ENCODE results near the gene GAMT.

The GAMT gene

GRCh38 chr19:1399745-1400144 is 1.6 kb downstream of the GAMT start:
- DNase-seq, result no peak

DNA sequence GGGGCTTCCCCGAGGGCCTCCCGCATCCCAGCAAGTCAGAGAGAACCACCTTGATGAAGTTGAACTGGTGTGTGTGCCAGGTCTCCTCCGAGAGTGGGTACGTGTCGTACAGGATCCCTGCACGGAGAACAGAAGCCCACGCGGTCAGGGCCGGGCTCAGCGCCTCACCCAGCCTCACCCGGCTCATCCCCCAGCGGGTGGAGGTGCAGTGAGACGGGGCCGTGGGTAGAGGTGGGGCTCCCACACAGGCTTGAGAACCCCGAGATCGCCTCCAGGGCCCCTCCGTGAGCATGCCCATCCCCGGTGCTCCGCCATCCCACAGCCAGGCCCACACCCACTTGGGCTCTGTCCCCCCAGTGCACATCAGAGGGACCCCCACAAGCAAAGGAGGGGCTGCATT is 2.3 kb downstream of the GAMT start:
- no peak for DNase-seq

DNA sequence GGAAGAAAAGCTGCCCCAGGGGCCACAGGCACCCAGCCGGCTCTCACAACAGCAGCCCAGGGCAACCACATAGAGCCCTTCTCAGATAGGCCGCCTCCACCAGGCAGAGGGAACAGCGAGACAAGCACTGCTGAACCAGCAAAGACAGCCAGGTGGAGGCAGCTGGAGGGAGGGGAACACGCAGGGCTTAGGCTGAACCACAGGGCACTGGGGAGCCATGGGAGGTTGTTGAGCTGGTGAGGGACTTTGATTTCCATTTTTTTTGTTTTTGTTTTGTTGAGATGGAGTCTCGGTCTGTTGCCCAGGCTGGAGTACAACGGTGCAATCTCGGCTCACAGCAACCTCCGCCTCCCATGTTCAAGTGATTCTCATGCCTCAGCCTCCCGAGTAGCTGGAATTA is 3.5 kb downstream of the GAMT start:
- DNase-seq, result no peak

- no peak for DNase-seq
Observed at GRCh38 chr19:1396768-1397679, 4.3 kb downstream of the GAMT start.

DNA sequence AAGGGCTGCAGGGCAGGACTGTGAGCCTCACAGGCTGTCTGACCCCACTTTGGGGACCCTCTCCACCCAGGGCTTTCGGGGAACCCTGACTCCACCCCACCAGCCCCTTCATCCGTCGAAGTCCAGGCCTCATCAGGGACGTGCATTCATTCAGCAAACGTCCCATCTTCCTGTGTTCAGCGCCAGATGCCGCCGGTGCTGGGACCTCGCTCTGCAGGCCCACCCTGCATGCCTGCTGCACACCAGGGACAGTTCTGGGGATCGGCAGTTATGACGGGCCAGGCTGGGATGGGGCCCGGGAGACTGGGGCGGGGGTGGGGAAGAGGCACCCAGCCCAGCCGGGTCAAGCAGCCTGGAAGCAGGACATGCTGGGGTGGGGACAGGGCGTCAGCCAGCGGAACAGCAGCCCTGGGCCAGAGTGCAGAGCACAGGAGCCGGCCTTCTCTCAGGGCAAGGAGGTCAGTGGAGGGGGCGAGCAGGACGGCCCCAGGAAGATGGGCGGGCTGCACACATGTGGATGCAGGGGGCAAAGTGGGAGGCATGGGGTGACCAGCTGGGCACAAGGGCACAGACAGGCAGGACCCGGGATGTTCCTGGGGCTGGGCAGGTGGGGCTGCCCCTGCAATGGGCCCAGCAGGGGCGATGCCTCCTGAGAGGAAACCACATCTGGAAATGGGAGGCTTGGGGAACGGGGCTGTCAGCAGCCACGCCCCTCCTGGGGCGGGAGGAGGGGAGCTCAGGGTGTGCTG is 5.1 kb downstream of the GAMT start:
- DNase-seq, result no peak

- DNase-seq, result no peak
Observed at GRCh38 chr19:1395194-1396018, 5.9 kb downstream of the GAMT start.

DNA sequence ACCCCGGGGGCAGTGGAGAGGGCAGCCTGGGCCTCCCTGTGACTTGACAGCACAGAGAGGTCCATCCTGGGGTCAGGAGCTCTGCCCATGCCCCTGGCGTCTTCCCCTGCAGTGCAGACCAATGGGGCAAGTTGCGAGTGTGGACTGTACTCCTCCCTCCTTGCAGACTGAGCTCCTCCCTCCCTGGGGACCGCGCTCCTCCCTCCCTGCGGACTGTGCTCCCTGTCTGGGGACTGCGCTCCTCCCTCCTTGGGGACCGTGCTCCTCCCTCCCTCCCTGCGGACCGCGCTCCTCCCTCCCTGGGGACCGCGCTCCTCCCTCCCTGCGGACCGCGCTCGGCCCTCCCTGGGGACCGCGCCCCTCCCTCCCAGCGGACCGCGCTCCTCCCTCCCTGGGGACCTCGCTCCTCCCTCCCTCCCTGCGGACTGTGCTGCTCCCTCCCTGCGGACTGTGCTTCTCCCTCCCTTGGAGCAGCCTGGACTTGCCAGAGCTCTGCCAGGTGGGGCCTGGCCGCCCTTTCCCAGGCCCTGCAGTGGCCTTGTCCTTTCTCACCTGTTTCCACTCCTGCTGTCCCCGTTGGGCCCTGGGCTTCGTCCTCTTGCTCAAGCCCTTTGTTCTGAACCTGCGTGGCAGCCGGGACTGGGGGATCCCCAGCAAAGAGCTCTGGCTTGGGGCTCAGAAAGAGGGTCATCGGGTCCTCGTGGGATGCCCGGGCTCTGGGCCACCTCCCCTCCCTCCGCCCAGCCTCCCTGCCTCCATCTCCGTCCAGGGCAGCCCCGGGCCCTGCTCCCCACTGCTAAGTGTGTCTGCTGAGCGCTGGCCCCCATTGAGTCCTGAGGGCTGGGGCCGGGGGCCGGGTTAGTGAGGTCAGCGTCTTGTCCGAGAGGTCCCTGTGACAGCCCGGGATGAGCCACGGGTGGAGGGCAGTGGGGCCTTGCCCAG is 6.8 kb downstream of the GAMT start:
- no peak for DNase-seq

- DNase-seq, result no peak
Observed at GRCh38 chr19:1393841-1394240, 7.5 kb downstream of the GAMT start.

GRCh38 chr19:1392939-1393530 is 8.3 kb downstream of the GAMT start:
- no peak for DNase-seq

GRCh38 chr19:1392407-1392806 is 8.9 kb downstream of the GAMT start:
- DNase-seq, result no peak

DNA sequence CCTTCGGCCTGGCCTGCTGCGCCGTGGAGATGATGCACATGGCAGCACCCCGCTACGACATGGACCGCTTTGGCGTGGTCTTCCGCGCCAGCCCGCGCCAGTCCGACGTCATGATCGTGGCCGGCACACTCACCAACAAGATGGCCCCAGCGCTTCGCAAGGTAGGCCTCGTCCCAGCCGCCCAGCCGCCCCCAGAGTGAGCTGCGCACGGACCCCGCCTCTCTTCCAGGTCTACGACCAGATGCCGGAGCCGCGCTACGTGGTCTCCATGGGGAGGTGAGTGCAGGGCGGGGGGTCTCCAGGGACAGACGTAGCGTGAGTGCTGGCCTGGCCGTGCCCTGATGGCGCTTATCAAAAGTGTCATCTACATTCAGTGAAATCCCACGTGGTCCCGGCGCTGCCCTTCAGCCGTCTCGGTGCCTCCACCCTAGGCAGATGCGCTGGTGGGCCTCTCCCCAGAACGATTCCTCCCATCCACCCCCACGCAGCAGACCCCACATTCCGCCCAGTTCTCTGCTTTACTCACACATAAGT is 10.4 kb downstream of the GAMT start:
- DNase-seq, result no peak

DNA sequence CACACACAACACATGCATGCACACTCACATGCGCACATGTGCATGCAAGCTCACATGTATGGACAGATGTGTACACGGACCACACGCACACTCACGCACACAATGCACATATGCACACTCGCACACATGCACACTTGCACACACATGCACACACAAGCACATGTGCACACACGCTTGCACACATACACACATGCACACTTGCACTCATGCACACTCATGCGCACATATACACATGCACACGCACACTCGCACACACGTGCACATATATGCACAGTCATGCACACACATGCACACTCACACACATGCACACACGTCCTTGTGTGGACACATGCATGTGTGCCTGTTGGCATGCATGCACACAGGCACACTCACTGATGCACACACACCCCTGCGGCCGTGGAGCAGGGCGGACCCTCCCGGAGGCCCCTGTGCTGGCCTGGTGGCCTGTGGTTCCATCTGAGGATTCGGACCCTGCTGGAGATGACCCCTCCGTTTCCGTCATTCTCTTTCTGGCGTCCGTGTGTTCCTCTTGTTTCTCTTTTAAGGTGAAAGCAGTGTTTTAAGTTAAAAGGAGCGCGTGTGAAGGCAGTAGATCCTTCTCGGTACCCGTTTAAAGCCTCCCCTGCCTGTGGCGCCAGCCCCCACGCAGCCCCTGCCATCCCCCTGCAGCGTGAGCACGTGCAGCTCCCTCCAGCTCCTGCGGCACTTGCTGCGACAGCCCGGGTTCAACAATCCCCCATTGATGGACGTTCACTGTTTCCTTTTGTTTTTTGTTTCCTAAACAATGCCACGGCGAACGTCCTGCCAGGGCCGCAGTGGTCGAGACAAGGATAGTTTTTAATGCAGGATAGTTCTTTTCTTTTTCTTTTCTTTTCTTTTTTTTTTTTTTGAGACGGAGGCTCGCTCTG is 12.1 kb downstream of the GAMT start:
- no peak for DNase-seq

GRCh38 chr19:1388637-1389026 is 12.7 kb downstream of the GAMT start:
- DNase-seq, result no peak

- no peak for DNase-seq
Observed at GRCh38 chr19:1387684-1388636, 13.4 kb downstream of the GAMT start.

- DNase-seq, result no peak
Observed at GRCh38 chr19:1386945-1387683, 14.2 kb downstream of the GAMT start.

DNA sequence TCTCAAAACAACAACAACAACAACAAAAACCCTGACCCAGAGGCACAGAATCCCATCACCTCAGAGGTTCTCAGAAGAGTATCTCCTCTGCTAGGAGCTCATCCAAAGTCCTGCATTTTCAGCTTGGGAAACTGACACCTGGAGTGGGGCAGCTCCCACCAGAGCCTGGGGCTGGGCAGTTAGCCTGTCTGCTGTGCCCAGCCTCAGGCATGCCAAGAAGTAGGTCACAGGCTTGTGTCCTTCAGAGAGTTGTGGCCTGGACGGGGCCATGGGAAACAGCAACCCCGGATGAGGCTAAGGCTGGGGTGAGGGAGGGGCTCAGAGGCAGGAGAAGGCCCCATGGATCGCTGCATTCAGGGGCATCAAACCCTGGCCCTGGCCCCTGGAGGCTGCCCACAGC is 15.5 kb downstream of the GAMT start:
- DNase-seq, result no peak

- no peak for DNase-seq
Observed at GRCh38 chr19:1384478-1385110, 16.7 kb downstream of the GAMT start.

DNA sequence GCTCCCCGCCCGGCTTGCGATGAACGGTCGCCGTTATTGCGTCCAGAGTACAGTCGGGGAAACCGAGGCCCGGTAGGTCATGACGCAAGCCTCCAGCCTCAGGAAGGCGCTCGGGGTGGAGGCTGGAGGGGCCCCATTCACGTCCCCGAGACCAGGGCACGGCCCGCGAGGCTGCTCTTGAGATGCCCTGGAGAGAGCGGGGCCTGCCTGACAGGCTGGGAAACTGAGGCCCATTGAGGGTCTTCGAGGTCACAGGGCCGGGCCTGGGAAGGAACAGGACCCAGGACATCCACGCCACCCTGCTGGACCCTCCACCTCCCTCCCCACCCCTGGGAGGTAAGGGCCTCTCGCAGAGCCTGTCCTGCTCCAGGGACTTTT is 17.3 kb downstream of the GAMT start:
- DNase-seq, result no peak

All from activated T-cell treated with anti-CD3 and anti-CD28 coated beads, Interleukin-2, amount 50 U/mL, for 48 hours (primary cell).